ENCODE results near the gene KCNQ5. TPM values are rescaled to one million over a fixed set of nuclear protein-coding genes. Genes with fewer than 3 reads are reported as not detected.

Gene KCNQ5
- total and polyA plus RNA-seq, 2 of the 8 experiments (the other 6 are each of a cell fraction or from before 2014, with no cell fraction given) = 0.83 to 1.2 TPM

DNA sequence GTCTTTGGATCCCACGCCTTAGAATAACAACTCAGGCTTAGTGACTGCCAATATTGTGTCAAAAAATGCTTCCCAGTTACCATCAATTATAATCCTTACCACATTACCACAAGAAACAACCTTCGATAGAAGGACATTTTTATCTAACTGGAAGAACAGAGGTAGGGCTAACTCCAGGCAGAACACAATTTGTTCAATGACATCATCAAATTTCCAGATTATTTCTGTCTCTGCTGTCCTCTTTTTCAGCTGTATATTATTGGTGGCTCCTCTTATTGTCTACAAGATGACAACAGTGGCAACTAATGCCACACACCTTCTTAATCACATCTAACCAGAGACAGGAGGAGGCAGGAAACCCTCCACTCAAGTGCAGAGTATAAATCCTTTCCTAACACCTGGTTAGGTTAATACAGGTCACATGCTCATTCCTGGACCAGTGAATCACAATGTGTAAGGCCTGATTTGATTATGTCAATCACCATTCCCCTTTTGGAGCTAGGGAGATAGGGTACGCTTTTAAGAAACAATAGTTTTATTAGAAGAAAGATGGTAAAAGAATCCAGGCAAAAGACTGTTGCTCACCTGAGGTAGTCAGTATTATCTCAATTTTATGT is 585.5 kb downstream of the KCNQ5 start (continued):
- TF ChIP-seq SIRT6 (IDR thresholded peaks at IDR 0.05; ENCODE audit: low read length) (no peak), SP4 (IDR thresholded peaks at IDR 0.05; ENCODE audit: low read length) (no peak), TAF7 (optimal IDR thresholded peaks at IDR 0.05; ENCODE audit: borderline replicate concordance, low read depth, low read length) (no peak)

Data from H1 (cell line).